NB4 (cell line): ENCODE data around the gene HS6ST1.

ENCODE experiments used
- DNase-seq: peaks from one replicate; pipeline ENCODE4 v3.0.0; 2010; ENCODE audit warnings: low read depth
- H3K4me3 ChIP-seq: one replicate; pipeline ENCODE4 v1.5.1; 2011; ENCODE audit warnings: mild to moderate bottlenecking, low read depth, low read length, moderate library complexity
- MAX ChIP-seq: IDR thresholded peaks from 2 replicates; pipeline ENCODE4 v1.6.1; 2011; ENCODE audit warnings: low read depth, low read length
- MYC ChIP-seq: IDR thresholded peaks from 2 replicates; pipeline ENCODE4 v1.6.1; 2011; ENCODE audit warnings: low read depth, low read length
- POLR2A ChIP-seq: IDR thresholded peaks from 2 replicates; pipeline ENCODE4 v1.6.1; 2011; ENCODE audit warnings: mild to moderate bottlenecking; ENCODE audit not compliant: insufficient read length; ENCODE audit errors: extremely low read depth
- TF ChIP-seq, protein P1 (sequence below): IDR thresholded peaks from one replicate; pipeline ENCODE4 v1.5.1; 2012; ENCODE audit warnings: low read depth, low read length

The HS6ST1 gene

GRCh38 chr2:128354161-128354560 is 35.5 kb upstream of the HS6ST1 start:
- DNase-seq: no peak
- no peak overlapping the region for H3K4me3 ChIP-seq
- TF ChIP-seq MAX: no peak
- TF ChIP-seq POLR2A: no peak
- TF ChIP-seq MYC: no peak
- TF ChIP-seq, protein P1, sequence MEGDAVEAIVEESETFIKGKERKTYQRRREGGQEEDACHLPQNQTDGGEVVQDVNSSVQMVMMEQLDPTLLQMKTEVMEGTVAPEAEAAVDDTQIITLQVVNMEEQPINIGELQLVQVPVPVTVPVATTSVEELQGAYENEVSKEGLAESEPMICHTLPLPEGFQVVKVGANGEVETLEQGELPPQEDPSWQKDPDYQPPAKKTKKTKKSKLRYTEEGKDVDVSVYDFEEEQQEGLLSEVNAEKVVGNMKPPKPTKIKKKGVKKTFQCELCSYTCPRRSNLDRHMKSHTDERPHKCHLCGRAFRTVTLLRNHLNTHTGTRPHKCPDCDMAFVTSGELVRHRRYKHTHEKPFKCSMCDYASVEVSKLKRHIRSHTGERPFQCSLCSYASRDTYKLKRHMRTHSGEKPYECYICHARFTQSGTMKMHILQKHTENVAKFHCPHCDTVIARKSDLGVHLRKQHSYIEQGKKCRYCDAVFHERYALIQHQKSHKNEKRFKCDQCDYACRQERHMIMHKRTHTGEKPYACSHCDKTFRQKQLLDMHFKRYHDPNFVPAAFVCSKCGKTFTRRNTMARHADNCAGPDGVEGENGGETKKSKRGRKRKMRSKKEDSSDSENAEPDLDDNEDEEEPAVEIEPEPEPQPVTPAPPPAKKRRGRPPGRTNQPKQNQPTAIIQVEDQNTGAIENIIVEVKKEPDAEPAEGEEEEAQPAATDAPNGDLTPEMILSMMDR: no peak

DNA sequence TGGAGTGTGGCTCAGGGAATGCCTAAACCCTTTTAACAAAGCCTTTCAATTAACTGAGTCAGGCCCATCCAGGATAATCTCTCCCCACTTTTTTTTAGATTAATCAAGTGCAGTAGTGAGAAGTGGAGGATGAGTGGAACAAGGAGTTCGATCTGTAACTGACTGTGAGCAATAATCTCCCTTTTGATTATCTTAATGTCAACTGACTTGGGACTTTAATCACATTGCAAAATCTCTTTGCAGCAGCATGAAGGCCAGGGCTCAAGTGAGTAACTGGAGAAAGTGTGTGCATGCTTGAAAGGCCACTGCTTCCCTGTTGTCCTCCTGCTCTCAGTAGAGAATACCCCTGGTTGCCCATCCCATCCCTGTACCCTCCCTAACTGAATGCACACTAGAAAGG is 32.1 kb upstream of the HS6ST1 start:
- no peak overlapping the region for H3K4me3 ChIP-seq
- no peak for TF ChIP-seq POLR2A
- TF ChIP-seq MAX: no peak
- no peak for TF ChIP-seq MYC
- TF ChIP-seq, protein P1: no peak
- no peak for DNase-seq

GRCh38 chr2:128348701-128349100 is 30.0 kb upstream of the HS6ST1 start:
- TF ChIP-seq MYC (no peak), MAX (no peak)
- TF ChIP-seq, protein P1: no peak
- DNase-seq: peak; percentile 27
- no peak overlapping the region for H3K4me3 ChIP-seq

GRCh38 chr2:128347701-128348539 is 29.3 kb upstream of the HS6ST1 start:
- no peak overlapping the region for H3K4me3 ChIP-seq
- DNase-seq: no peak
- TF ChIP-seq, protein P1: no peak
- TF ChIP-seq MAX (no peak), MYC (no peak), POLR2A (no peak)

DNA sequence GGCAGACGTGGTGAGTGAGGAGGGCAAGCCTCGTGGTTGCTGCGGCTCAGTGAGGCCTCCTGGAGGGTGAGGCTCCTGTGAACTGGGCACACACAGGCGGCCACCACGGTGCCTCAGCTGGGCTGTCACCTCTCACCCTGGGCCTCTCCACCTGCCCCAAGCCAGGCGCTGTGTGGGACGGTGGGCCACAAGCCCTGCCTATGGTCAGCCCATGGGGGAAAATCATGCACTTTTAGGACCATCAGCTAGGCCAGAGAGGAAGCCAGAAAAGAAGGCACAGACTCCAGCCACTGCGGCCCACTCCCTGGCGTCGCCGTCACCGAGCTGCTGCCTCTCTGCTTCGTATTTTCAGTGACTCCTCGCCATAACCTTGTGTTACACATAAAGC is 28.5 kb upstream of the HS6ST1 start:
- H3K4me3 ChIP-seq: no peak overlapping the region
- no peak for TF ChIP-seq MAX
- TF ChIP-seq MYC: no peak
- TF ChIP-seq, protein P1: no peak
- TF ChIP-seq POLR2A: no peak
- DNase-seq: no peak
